Renal cortex interstitium (tissue), 11 donors: ENCODE results near the gene SLC26A1. TPM values are rescaled to one million over a fixed set of nuclear protein-coding genes. Genes with fewer than 3 reads are reported as not detected.

Experiments used
- DNase-seq, 11 donors: peaks; one replicate each; pipeline ENCODE4 v3.0.0-alpha.2; 2013; ENCODE audit warnings: low read depth in 9 of 11, low spot score in 4 of 11; ENCODE audit errors: extremely low read depth in 1 of 11
- polyA plus RNA-seq, 3 donors: library from polyadenylated mRNA; unstranded; fragments of 120-200 nt; gene quantifications; one replicate each; pipeline ENCODE4 v1.2.1, GENCODE V29; 2013; ENCODE audit not compliant: insufficient read length in 3 of 3

SLC26A1 gene
- polyA plus RNA-seq, 3 donors = 8.2 to 15.9 (median 14.0) TPM

DNA sequence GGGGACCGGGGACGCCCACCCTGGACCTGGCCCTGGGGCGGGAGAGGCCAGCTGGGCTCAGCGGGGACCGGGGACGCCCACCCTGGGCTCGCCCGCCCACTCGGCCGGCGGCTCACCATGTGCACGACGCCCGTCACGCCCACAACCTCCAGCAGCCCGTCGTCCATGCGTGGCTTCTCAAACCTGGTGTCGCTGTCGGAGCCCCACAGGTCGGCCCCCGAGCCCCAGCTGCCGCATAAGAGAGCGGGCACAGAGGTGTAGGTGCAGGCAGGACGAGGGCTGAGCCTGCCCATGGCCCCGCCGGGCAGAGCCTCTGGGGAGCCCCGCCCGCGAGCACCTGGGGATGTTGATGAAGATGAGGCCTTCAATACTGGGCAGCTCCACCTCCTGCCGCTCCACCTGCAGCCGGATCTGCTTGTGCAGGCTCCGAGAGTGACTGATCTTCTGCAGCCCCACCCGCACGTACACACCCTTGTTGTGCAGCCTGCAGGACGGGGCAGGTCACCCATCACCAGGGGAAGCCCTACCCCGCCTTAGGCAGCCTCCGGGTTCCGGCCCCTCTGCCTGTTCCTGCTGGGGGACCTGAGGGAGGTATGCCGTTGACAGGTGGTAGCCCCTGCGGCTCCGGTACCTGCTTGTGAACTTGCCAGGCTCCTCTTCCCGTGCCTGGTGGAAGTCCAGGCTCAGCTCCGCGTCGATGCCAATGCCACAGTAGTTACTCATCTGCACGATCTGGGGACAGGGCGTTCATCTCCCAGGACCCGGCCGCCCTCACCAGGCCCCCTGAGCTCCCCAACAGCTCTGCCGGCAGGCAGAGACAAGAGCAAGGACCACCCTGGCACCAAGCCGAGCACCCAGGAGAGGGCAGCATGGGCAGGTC lies 31.6 kb downstream of the SLC26A1 start:
- no peak for DNase-seq

DNA sequence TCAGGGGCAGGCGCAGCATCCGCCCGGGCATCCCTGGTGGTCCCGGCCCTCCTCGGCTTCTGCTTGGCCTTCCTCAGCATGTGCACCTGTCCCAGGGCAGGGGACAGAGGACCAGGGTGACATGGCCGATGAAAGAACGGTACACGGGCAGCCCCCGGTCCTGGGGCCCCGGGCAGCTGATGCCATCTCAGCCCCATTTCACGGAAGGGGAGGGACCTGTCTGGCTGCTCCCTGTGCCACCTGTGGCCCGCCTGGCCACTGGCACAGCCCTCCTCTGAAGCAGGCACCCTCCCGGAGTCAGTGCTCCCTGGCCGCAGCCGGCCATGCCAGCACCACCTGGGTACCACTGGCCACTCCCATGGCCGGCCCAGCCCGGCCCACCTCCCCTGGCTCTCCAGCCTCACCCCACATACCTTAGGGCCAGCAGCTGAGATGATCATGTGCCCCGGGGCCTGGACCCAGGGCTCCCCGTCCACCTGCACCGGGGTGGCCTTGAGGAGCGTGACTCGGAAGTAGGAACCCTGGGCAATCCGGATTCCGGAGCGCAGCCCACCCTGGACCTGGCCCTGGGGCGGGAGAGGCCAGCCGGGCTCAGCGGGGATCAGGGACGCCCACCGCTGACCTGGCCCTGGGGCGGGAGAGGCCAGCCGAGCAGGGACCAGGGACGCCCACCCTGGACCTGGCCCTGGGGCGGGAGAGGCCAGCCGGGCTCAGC lies 32.4 kb downstream of the SLC26A1 start:
- no peak for DNase-seq

GRCh38 chr4:960140-960635 lies 33.0 kb downstream of the SLC26A1 start:
- no peak for DNase-seq

DNA sequence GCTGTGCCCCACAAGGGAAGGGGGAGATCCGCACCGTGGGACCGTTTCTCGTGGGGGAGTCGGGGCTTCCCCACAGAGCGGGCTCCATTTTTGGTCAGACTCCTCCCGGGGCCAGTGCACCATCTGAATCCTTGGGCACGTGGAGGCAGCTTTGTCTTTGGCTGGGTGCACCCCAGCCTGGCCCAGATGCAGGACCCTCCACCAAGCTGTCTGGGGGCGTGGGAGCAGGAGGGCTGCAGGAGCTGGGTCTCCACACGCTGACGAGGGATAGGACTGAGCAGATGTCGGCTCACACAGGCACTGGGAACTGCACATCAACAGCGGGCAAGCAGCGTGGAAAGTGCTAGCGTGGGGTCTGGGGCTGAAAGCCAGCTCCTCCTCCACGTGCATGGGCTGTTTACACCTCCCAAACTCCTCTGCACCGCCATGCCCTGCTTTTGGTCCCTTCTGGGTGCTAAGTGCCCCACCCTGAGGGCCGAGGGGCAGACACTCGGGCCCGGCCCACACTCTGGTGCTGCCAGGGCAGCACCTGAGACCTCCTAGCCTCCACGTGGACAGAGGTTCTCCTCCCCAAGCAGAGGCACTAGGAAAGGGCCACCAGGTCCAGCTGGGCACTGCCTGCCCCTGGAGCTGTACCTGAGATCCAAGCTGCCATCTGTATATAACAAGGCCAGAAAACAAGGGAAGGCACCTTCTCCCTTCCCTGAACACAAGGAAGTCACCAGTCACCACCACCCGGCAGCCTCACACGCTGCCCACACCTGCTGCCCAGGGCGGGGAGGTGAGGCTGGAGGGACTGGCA lies 33.7 kb downstream of the SLC26A1 start:
- no peak for DNase-seq

DNA sequence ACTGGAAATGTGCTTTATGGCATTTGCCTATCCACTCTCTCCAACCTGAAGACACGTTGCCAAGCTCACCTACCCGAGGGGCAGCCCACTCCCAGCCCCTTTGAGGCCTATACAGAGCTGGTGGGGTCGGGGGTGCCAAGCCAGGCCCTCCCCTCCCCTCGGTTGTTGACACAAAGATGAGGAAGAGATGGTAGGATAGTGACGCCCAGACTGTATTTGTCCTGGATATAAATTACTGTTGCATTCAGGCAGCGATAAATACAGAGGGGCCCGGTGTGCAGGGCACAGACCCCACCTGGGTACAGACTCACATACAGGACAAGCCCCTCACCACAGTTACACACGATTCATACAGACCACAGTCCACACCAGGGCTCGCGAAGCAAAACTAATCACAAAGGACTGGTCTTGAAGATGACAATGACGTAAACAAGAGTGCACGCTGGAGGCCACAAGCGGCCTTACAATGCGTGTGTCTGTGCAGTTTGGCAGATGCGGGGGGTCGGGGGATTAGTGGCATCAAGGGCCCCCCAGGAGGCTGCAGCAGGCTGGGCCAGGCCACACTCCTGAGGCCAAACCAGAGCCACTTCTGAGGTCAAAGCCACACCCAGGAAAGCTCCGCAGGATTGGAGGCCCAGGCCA lies 34.4 kb downstream of the SLC26A1 start:
- DNase-seq = no peak

GRCh38 chr4:958314-958665 lies 34.9 kb downstream of the SLC26A1 start:
- DNase-seq = no peak

- DNase-seq = no peak
Measured at GRCh38 chr4:957581-958313, 35.5 kb downstream of the SLC26A1 start.

GRCh38 chr4:957231-957580 lies 36.0 kb downstream of the SLC26A1 start:
- DNase-seq = no peak

GRCh38 chr4:956531-957230 lies 36.5 kb downstream of the SLC26A1 start:
- DNase-seq = no peak

GRCh38 chr4:955931-956381 lies 37.2 kb downstream of the SLC26A1 start:
- DNase-seq = no peak

DNA sequence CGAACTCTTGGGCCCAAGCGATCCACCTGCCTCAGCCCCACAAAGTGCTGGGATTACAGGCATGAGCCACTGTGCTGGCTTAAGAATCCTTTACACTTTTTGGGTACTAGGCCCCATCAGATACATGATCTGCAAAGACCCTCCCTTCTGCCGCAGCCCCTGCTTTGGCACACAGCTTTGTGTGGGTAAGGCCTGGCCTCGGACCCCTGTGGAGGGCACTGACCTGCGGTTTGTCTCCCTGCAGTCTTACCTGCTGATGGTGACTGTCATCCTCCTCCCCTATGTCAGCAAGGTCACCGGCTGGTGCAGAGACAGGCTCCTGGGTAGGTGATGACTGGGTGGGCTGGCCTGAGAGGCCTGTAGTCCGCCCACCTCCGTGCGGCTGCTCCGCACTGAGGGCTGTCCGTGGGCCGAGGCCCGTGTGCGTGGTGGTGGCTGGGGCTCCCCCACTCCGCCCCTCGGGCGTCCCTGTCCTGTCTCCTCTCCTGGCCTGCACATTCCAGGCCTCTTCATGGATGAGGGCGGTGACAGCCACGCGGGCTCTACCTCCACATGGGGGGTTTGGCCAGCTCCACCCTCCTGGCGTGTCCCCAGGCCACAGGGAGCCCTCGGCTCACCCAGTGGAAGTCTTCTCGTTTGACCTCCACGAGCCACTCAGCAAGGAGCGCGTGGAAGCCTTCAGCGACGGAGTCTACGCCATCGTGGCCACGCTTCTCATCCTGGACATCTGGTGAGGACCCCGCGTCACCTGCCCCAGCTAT lies 37.9 kb downstream of the SLC26A1 start:
- DNase-seq = no peak

- no peak for DNase-seq
Measured at GRCh38 chr4:954211-955020, 38.8 kb downstream of the SLC26A1 start.

DNA sequence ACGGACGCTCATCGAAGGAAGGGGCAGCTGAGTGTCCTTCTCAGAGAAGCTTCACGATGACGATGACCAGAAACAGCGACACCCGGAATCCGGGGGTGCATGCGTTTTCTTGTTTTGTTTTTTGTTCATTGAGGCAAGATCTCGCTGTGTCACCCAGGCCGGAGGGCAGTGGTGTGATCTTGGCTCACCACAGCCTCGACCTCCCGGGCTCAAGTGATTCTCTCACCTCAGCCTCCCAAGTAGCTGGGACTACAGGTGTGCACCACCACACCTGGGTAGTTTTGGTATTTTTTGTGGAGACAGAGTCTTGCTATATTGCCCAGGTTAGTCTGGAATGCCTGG lies 39.7 kb downstream of the SLC26A1 start:
- no peak for DNase-seq

DNA sequence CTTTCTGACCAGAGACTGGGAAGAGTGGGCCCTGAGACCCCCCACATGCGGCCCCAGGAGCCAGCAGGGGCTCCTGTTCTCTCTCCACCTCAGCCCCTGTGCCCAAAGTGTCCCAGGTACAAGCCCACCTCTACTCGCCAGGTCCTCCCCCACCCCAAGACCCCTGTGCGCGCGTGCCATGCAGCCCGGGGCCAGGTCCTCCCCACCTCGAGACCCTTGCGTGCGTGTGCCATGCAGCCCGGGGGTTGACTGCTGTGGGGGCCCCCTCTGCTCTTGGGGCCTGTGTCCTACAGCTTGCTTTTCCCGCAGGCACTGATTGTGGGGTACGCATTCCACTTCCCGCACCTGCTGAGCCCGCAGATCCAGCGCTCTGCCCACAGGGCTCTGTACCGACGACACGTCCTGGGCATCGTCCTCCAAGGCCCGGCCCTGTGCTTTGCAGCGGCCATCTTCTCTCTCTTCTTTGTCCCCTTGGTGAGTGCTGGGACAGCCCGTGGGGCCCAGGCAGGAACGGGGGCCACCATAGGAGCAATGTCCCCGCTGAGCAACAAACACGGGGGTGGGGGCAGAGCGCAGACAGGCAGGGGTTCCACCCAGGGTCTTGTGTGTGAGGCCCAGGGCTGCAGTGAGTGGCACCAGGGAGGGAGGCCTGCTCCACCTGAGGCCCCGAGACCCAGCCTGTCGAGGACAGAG lies 40.2 kb downstream of the SLC26A1 start:
- no peak for DNase-seq

DNA sequence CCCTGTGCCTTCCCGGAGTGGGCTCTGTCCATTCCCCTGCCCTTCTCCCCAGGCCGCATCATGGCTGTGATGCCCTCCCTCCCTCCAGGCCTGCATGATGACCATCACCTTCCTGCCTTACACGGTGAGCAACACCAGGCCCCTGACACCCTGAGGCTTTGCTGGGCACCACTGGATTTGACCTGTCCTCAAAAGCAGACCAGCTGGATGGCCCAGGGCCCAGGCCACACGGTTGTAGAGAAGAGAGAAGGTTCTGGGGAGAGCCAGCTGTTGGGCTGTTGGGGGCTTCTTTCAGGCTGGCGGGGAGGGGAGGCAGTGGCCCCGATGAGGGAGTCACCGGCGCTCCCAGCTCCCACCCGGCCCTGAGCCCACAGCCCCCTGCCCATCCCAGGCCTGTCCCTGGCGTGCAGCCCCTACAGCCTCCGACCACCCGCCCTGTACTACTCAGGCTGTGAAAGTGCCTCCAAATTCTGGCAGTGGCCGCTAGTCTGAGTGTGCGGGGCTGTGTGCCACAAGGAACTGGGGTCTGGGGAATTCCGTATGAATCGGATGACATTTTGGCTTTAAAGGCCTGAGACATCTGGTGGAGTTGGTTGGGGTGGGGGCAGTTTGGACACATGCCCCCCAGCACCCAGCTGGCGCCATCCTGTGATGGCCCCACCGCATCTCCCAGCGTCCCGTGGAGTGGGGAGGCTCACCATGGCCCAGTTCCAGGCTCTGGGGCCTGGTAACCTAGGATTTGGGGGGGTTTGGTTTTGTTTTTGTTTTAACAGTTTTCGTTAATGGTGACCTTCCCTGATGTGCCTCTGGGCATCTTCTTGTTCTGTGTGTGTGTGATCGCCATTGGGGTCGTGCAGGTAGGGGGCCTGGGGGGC lies 41.4 kb downstream of the SLC26A1 start:
- no peak for DNase-seq
